Measurements from ENCODE around the gene OOSP2.

DNA sequence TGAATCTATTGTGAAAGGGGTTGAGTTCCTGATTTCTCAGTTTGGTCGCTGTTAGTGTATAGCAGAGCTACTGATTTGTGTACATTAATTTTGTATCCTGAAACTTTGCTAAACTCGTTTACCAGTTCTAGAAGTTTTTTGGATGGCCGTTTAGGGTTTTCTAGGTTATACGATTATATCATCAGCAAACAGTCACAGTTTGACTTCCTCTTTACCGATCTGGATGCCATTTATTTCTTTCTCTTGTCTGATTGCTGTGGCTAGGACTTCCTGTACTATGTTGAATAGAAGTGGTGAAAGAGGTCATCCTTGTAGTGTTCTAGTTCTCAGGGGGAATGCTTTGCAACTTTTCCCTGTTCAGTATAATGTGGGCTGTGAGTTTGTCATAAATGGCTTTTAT, 47.8 kb upstream of the OOSP2 start:
- TF ChIP-seq, protein P1, sequence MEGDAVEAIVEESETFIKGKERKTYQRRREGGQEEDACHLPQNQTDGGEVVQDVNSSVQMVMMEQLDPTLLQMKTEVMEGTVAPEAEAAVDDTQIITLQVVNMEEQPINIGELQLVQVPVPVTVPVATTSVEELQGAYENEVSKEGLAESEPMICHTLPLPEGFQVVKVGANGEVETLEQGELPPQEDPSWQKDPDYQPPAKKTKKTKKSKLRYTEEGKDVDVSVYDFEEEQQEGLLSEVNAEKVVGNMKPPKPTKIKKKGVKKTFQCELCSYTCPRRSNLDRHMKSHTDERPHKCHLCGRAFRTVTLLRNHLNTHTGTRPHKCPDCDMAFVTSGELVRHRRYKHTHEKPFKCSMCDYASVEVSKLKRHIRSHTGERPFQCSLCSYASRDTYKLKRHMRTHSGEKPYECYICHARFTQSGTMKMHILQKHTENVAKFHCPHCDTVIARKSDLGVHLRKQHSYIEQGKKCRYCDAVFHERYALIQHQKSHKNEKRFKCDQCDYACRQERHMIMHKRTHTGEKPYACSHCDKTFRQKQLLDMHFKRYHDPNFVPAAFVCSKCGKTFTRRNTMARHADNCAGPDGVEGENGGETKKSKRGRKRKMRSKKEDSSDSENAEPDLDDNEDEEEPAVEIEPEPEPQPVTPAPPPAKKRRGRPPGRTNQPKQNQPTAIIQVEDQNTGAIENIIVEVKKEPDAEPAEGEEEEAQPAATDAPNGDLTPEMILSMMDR (IDR thresholded peaks at IDR 0.05), result no peak
- TF ChIP-seq EZH2 (IDR thresholded peaks at IDR 0.05; ENCODE audit: borderline replicate concordance, insufficient read depth, low read depth, low read length, poor library complexity, severe bottlenecking), result no peak
